IPS-15b (cell line): Measurements from ENCODE around the gene TRAF1.

ENCODE experiments used
- H3K27me3 ChIP-seq: one replicate; pipeline ENCODE4 v1.6.1; 2013; ENCODE audit warnings: low read length; ENCODE audit not compliant: control insufficient read depth, insufficient read depth
- H3K36me3 ChIP-seq: one replicate; pipeline ENCODE4 v1.6.1; 2013; ENCODE audit warnings: low read length; ENCODE audit not compliant: control insufficient read depth, insufficient read depth
- H3K4me1 ChIP-seq: one replicate; pipeline ENCODE4 v1.6.1; 2013; ENCODE audit warnings: mild to moderate bottlenecking, low read length; ENCODE audit not compliant: control insufficient read depth, insufficient read depth
- H3K4me3 ChIP-seq: one replicate; pipeline ENCODE4 v1.5.1; 2013; ENCODE audit warnings: low read depth, low read length
- H3K9ac ChIP-seq: one replicate; pipeline ENCODE4 v1.6.1; 2013; ENCODE audit warnings: low read depth, mild to moderate bottlenecking, low read length
- H3K9me3 ChIP-seq: one replicate; pipeline ENCODE4 v1.6.1; 2013; ENCODE audit warnings: mild to moderate bottlenecking, low read length; ENCODE audit not compliant: control insufficient read depth, insufficient read depth

Gene TRAF1

GRCh38 chr9:120928483-120929228, 2.1 kb upstream of the TRAF1 start:
- H3K27me3 ChIP-seq, result peaks cover 14% of the 10 kb centered on the region
- peak overlapping the region; percentile 73 for H3K9ac ChIP-seq
- peaks cover 15% of the 10 kb centered on the region for H3K4me1 ChIP-seq
- peak overlapping the region; percentile 60 for H3K4me3 ChIP-seq
- H3K36me3 ChIP-seq, result no peaks in the 10 kb centered on the region
- H3K9me3 ChIP-seq, result no peaks in the 10 kb centered on the region

GRCh38 chr9:120928015-120928482, 1.5 kb upstream of the TRAF1 start:
- Histone ChIP-seq H3K36me3 (no peaks in the 10 kb centered on the region), H3K9ac (no peak overlapping the region), H3K27me3 (peaks cover 14% of the 10 kb centered on the region), H3K4me1 (peaks cover 15% of the 10 kb centered on the region), H3K9me3 (no peaks in the 10 kb centered on the region), H3K4me3 (peak overlapping the region; percentile 60)

DNA sequence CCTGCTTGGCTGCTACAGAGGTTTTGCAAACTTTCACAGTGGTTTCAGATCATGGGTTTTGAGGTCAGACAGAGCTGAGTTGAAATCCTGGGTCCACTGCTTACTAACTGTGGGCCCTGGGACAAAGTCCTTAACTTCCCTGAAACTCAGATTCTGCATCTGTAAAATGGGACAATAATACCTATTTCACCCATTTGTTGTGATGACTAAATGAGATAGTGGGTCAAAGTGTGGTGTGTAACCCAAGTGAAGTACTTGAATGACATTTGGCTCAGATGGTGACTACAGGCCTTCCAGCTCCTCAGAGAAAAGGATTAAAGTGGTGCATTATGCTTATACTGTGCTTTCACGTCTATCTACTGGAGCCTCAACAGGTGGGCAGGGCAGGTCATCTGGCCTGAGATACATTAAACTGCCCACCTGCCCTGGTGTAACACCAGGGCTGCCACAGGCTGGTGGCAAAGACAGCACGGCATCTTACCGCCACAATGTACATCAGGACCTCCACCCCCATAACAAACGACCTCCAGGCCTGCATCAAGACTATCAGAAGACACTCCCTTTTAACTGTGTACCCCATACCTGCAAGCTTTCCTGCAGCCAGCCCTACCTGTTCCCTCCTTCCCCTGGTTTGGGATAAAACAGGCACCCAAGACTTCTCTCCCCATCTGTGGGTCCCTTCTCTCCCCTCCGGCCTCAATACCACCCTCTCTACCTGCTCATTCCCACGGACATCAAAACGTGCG, 846 bp upstream of the TRAF1 start:
- Histone ChIP-seq H3K4me1 (peaks cover 15% of the 10 kb centered on the region), H3K36me3 (no peaks in the 10 kb centered on the region), H3K9me3 (no peaks in the 10 kb centered on the region), H3K9ac (no peak overlapping the region), H3K27me3 (peaks cover 14% of the 10 kb centered on the region), H3K4me3 (no peak overlapping the region)

DNA sequence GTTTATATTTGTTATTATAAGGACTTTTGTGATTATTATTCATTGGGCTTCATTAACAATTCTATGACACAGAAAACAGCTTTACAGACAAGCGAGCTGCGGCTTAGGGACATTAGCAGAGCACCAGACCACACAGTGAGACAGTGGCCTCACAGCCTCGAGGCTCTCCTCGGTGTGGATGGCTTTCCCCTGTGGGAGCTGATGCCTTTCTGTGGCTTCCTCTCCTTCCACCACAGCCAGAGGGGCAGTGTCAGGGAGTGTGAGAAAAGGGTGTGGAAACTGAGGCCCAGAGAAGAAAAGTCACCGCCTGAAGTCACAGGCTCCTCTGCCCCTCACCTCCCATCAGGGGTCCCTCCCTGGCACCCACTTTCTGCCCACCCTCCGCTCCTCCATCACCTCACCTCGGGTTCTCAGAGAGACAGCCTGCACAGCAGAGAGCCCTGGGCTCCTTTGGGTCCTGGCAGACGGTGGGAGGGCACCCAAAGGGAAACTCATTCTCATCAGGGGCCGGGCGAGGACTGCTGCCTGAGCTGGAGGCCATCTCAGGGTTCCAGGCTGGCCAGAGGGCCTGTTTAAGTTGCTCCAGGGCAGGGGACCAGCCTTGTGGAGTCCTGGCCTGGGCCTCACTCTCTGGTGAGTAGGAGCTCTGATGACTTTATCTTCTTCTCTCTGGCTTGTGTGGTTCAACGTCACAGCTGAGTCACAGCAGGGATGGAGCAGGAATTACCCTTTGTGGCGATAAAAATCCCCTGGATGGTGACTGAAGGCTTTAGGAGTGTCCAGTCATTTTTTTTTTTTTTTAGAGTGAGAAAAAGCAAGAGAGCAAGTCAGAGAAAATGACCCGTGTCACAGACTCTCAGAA, 830 bp downstream of the TRAF1 start:
- Histone ChIP-seq H3K9me3 (no peaks in the 10 kb centered on the region), H3K4me1 (peaks cover 15% of the 10 kb centered on the region), H3K9ac (no peak overlapping the region), H3K36me3 (no peaks in the 10 kb centered on the region), H3K27me3 (peaks cover 14% of the 10 kb centered on the region), H3K4me3 (no peak overlapping the region)

DNA sequence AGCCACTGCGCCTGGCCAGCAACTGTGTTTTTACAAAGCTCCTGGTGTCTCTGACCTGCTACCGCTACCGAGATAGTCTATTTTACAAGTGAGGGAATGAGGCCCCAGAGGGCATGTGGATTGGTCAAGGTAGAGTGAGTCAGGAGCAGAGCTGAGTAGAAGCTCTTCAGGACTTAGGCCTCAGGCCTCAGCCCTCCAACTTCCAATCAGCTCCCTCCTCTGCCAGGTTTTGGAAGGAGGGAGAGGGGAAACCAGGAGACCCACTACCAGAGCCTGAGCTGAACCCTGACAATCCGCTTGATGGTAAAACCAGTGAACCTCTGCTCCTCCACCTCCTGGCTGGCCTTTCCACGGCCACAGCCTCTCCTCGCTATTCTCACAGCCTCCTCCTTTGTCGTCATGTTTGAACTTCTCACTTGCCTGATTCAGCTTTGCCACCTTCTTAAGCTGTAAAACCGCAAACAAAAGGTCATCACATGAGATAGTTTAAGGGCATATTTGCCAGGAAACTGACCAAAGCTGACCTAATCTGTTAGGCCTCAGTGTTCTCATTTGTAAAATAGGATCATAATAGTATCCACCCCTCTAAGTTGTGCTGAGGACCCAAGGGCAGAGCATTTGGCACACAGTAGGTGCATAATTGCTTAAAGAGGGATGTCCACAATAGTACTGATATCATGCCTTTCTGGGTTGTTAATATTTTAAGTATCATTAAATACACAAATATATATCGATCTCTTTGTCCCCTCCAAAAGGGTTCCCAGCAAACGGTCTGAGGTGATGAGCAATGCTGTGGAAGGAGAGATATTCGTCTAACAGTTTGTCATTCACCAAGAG, 1.7 kb downstream of the TRAF1 start:
- H3K27me3 ChIP-seq, result peaks cover 14% of the 10 kb centered on the region
- H3K36me3 ChIP-seq, result no peaks in the 10 kb centered on the region
- no peaks in the 10 kb centered on the region for H3K9me3 ChIP-seq
- H3K4me3 ChIP-seq, result no peak overlapping the region
- no peak overlapping the region for H3K9ac ChIP-seq
- peaks cover 15% of the 10 kb centered on the region for H3K4me1 ChIP-seq

DNA sequence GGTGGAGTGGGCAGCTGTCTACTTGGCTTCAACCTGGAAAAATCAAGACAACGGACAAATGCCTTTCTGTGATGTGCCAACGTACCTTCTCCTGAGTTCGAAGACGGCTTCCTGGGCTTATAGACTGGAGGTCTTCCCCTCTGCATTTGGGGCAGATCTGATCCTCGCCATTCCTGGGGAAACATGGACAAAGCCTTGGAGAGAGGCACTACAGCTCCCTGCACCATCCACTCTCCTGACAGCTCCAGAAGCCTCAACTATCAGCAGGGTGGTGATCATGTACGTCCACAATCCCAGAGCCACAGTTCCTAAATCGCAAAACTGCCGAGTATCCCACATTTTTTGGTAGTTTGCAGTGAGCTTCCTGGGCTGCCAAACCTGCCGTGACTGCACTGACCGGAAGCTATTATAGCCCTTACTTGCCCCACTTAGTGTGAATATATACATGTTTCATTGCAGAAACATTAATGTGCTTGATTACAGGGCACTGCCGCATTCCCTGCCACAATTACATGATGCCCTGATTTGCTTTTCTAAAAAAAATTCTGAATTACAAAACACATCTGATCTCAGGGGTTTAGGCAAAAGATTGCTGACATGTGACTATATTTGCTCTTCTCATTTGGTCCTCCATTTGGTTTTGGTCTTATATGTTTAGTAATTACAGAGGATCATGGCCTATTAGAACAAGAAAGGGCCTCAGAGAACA, 2.8 kb downstream of the TRAF1 start:
- H3K4me1 ChIP-seq, result peaks cover 15% of the 10 kb centered on the region
- no peak overlapping the region for H3K9ac ChIP-seq
- H3K9me3 ChIP-seq, result no peaks in the 10 kb centered on the region
- no peak overlapping the region for H3K4me3 ChIP-seq
- peaks cover 14% of the 10 kb centered on the region for H3K27me3 ChIP-seq
- no peaks in the 10 kb centered on the region for H3K36me3 ChIP-seq

DNA sequence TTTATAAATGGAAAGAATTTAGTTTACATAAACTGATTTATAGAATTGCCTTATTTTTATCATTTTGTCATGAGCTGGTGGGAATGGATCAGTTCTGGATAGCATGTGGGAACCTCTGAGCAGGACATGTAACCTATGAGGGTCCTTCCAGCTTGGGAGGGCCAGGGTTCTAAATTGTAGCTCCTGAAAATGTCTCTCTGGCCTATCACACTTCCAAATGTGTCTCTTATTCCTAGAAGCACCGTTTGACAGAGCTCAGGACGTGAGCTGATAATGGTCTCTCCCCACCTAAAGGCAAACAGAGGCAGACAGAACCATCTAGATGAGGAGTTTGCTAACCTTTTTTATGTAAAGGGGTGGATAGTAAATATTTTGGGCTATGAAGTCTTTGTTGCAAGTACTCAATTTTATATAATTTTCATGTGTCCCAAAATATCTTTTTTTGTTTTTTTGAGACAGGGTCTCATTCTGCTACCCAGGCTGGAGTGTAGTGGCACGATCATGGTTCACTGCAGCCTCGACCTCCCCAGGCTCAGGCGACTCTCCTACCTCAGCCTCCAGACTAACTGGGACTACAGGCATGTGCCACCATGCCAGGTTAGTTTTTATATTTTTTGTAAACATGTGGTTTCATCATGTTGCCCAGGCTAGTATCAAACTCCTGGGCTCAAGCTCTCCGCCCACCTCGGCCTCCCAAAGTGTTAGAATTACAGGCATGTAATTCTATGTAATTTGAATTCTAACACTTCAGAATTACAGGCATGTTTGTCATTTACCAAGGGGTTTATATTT, 4.0 kb downstream of the TRAF1 start:
- H3K4me1 ChIP-seq, result peaks cover 12% of the 10 kb centered on the region
- no peak overlapping the region for H3K9ac ChIP-seq
- no peak overlapping the region for H3K4me3 ChIP-seq

DNA sequence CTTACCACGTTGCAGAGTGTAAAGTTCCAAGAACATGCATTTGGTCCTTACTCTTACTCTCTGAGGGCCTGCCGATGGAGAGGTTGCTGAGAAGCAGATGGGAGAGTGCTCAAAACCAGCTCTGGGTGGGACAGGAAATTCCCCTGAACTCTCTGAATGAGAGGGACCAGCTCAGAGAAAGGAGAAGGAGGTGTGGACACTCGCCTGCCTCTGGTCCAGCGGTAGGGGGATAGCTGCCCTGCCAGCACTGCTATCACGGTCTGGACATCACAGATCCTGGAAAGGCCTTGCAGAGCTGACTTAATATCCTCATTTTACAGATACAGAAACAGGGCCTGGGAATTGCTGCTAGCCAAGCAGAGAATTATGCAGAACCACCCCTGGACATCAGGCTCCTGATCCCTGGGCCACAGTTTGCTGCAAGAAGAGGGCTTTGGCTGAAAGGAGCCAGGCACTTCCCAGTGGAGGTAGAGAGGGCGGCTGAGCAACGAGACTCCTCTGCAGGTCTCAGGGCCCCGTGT, 4.9 kb downstream of the TRAF1 start:
- Histone ChIP-seq H3K9ac (no peak overlapping the region), H3K36me3 (no peaks in the 10 kb centered on the region), H3K27me3 (peaks cover under 1% of the 10 kb centered on the region), H3K4me3 (no peak overlapping the region), H3K9me3 (no peaks in the 10 kb centered on the region), H3K4me1 (peaks cover 12% of the 10 kb centered on the region)

More for the DNA sequence above, 4.0 kb downstream of the TRAF1 start:
- Histone ChIP-seq H3K36me3 (no peaks in the 10 kb centered on the region), H3K9me3 (no peaks in the 10 kb centered on the region), H3K27me3 (peaks cover 8% of the 10 kb centered on the region)

DNA sequence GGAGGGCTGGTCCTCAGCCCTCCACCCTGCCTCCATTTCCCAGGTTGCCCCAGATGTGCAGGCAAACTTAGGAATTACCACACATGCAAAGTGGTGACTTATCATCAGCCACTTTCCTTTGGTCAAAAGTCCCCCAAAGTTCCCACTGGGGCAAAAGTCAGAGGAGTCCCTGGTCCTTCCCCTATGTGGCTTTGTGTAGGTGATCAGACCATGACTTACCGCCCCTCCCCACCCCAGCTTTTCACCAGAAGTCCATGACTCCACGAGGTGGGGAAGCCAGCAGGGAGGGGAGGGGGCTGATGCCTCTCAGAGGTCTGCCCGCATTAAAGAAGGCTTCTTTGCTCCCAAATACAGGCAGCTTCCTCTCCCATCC, 5.8 kb downstream of the TRAF1 start:
- H3K27me3 ChIP-seq, result no peaks in the 10 kb centered on the region
- no peak overlapping the region for H3K9ac ChIP-seq
- H3K4me3 ChIP-seq, result no peak overlapping the region
- H3K36me3 ChIP-seq, result no peaks in the 10 kb centered on the region
- peaks cover 9% of the 10 kb centered on the region for H3K4me1 ChIP-seq
- H3K9me3 ChIP-seq, result no peaks in the 10 kb centered on the region
